ENCODE data around the gene PRKCH.

PRKCH gene

DNA sequence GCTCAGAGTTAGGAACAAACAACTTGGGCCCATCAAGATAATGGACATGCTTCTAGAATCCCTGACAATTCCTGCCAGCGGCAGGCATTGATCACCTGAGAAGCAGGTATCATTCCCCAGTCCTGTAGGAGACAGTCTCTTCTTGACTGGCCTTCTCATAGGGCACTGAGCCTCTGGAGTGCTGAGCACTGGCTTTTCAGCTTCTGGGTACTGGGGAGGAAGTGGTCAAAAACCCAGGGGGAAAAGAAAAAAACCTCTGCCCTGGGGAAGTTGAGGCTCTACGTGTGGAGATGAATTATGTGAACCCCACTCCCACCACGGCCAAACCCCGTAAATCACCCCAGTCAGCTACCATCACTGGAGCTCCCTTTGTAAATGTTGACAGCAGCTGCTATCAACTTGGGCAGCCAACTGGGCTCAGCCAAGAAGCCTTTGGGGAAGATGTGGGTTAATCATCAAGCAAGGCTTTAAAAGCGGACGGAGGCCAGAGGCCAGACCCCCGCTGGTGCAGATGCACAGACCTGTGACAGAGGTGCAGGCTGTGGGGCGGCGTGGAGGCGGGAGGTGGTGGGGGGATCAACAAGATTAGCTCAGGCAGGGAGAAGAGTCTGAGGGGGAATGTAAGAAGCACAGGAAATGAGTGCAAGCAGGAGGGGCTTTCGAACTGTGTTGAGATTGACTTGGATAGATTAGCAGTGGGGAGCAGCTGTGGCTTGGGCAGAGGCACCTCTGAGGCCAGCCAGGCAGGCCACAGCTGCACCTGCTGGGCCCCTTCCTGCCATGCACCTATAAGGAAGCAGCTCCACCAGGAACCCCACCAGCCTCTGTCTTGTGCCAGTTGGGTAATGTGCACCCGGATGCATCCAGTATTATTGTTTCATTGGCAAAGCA, 268.6 kb downstream of the PRKCH start:
- no peak overlapping the region for H3K4me3 ChIP-seq (ENCODE audit: low read depth, low read length)
- DNase-seq (ENCODE audit: low read depth), result peak; percentile 56
- TF ChIP-seq MYC (IDR thresholded peaks at IDR 0.05; ENCODE audit: low read depth, low read length) (no peak), CTCF (IDR thresholded peaks at IDR 0.05; ENCODE audit: low read depth, low read length) (no peak), POLR2A (IDR thresholded peaks at IDR 0.05; ENCODE audit: extremely low read depth, insufficient read length) (no peak)
- TF ChIP-seq, protein P1, sequence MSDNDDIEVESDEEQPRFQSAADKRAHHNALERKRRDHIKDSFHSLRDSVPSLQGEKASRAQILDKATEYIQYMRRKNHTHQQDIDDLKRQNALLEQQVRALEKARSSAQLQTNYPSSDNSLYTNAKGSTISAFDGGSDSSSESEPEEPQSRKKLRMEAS (IDR thresholded peaks at IDR 0.05; ENCODE audit: low read depth, low read length), result no peak

- peak; percentile 18 for DNase-seq (ENCODE audit: low read depth)
- H3K4me3 ChIP-seq (ENCODE audit: low read depth, low read length), result no peak overlapping the region
- TF ChIP-seq, protein P1 (IDR thresholded peaks at IDR 0.05; ENCODE audit: low read depth, low read length), result no peak
- TF ChIP-seq MYC (IDR thresholded peaks at IDR 0.05; ENCODE audit: low read depth, low read length) (no peak), POLR2A (IDR thresholded peaks at IDR 0.05; ENCODE audit: extremely low read depth, insufficient read length) (no peak), CTCF (IDR thresholded peaks at IDR 0.05; ENCODE audit: low read depth, low read length) (no peak)
These were observed 270.5 kb downstream of the PRKCH start for GRCh38 chr14:61591862-61592261.

- no peak overlapping the region for H3K4me3 ChIP-seq (ENCODE audit: low read depth, low read length)
- no peak for DNase-seq (ENCODE audit: low read depth)
- no peak for TF ChIP-seq POLR2A (IDR thresholded peaks at IDR 0.05; ENCODE audit: extremely low read depth, insufficient read length)
These were observed 272.0 kb downstream of the PRKCH start for GRCh38 chr14:61593330-61593729.

DNA sequence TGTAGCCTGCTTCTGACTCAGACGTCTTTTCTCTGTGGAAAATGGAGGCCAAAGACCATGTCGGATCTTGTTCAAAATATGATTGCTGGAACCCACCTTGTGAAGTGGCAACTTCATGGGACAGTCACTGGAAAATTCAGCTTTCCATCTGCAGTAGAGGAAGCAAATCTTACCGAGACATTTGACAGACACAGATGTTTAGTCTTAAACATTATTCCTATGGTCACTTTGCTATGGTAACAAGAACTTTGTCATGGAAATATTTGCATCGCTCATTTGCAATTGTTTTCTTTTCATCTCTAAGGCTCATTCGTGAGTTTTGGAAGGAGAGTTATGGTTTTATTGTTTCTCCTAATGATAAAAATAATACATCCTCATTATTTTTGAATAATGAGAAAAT, 275.6 kb downstream of the PRKCH start:
- DNase-seq (ENCODE audit: low read depth), result no peak
- TF ChIP-seq MYC (IDR thresholded peaks at IDR 0.05; ENCODE audit: low read depth, low read length), result no peak
- TF ChIP-seq POLR2A (IDR thresholded peaks at IDR 0.05; ENCODE audit: extremely low read depth, insufficient read length), result no peak
- H3K4me3 ChIP-seq (ENCODE audit: low read depth, low read length), result no peak overlapping the region

DNA sequence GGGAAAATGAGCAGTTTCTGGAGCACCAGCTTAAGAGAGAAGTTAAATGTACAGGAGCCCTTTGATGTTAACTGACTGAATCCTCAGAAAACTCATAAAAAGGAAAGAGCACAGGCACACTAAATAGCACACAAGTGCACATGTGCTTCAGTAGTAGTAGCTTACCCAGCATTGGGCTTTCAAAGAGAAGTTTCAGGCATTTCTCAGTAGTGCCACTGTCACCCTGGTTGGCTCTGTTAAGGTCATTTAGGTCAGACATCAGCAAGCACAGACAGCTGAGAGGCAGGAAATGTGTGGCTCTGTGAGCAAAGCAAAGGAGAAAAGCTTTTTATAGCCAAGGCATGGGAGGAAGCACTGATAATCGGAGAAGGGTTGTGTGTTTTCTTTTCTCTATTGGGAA, 277.6 kb downstream of the PRKCH start:
- H3K4me3 ChIP-seq (ENCODE audit: low read depth, low read length), result no peak overlapping the region
- TF ChIP-seq, protein P1 (IDR thresholded peaks at IDR 0.05; ENCODE audit: low read depth, low read length), result peak; percentile 40; the same call in 1 of the 2 replicates
- no peak for TF ChIP-seq POLR2A (IDR thresholded peaks at IDR 0.05; ENCODE audit: extremely low read depth, insufficient read length)
- DNase-seq (ENCODE audit: low read depth), result peak; percentile 48

DNA sequence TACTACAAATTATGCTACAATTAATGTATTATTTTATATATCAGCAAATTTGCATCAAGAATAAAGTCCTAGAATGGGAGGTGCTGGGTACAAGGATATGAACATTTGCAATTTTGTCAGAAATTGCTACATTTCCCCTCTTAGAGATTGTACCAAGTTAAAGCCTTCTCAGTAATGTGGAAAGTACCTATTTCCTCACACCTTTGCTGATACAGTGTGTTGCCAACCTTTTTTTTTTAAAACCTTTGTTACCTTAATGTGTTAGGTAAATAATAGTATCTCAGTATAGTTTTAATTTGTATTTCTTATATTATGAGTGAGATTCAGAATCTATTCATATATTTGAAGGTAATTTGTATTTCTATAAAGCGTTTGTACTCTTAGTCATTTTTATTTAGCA, 278.6 kb downstream of the PRKCH start:
- no peak overlapping the region for H3K4me3 ChIP-seq (ENCODE audit: low read depth, low read length)
- TF ChIP-seq POLR2A (IDR thresholded peaks at IDR 0.05; ENCODE audit: extremely low read depth, insufficient read length) (no peak), CTCF (IDR thresholded peaks at IDR 0.05; ENCODE audit: low read depth, low read length) (no peak), MYC (IDR thresholded peaks at IDR 0.05; ENCODE audit: low read depth, low read length) (no peak)
- TF ChIP-seq, protein P1 (IDR thresholded peaks at IDR 0.05; ENCODE audit: low read depth, low read length), result no peak
- no peak for DNase-seq (ENCODE audit: low read depth)

Measured in NB4 (cell line).